ENCODE data around the gene ZNF512B. TPM values are rescaled to one million over a fixed set of nuclear protein-coding genes. Genes with fewer than 3 reads are reported as not detected.

ZNF512B gene
- polyA plus RNA-seq, 2 of the 4 experiments (the other 2 are of a cell fraction) = 2.1 to 16.8 TPM

DNA sequence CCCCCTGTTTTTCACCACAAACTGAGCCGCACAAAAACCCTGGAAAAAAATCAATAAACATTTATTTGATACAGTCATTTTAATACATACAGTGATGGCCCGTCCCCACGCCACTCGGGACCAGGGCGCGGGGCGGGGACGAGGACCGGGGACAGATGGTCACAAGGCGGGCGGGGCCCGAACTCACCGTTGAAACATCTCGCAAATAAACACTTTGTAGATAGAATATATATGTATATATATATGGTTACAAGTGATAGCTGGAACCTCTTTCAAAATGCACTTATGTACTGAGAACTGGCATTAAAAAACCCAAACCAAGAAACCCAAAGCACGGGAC is 13.1 kb downstream of the ZNF512B start:
- Histone ChIP-seq H3K4me2 (peak overlapping the region; percentile 83), H3K27ac (peak overlapping the region; percentile 76 to 94)

DNA sequence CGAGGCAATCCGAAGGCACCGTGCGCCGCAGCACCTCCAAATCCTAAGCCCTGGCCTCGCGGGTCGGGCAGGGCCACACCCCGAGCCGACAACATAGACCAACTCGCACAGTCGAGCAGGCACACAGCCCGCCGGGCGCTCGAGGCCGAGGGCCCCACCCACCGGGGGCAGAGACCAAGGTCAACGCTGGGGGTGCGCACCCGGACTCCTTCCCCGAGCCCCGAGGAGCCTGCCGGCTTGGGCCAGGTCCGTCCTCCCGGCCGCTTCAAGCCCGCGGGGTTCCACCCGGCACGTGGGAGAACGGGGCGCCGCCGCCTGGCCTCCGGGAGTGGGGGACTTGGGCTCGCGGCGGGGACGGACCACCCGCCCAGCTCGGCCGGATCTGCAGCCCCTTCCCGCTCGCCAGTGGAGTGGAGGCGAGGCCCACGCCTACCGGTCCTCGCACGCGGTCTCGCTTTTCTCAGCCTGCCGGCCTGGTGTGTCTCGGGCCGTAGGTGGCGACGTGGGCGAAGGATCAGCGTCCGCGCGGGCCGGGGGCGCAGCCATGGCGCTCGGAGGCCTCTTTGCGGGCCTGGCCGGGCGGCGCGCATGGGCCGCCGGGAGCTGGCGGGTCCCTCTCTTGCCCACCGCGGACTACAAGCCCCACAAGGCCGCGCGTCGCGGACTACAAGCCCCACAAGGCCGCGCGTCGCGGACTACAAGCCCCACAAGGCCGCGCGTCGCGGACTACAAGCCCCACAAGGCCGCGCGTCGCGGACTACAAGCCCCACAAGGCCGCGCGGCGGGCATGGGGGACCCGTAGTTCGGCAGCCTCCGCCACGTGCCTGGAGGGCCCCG is 13.7 kb downstream of the ZNF512B start, which contains the start of gene UCKL1:
Gene UCKL1, minus strand, starts transcription at position 590 of the 837 bp plus-strand sequence. Its CDS starts 44 bp downstream, at position 546.
- peak within 1 kb of the TSS; percentile 99 for H3K4me2 ChIP-seq
- ChIA-PET POLR2A (interaction anchor here (0.5 to 1.4 kb wide), 8 partner anchors 9 to 436 kb away, joined by 3 to 6 read pairs (median 5); partner anchors contain the start of genes ARFRP1, PRPF6, TPD52L2 and ZGPAT), CTCF (interaction anchor here (0.7 to 2.4 kb wide), 9 partner anchors 11 to 418 kb away, joined by 3 to 20 read pairs (median 3); partner anchors contain the start of gene PTK6)
- H3K4me3 ChIP-seq = peak within 1 kb of the TSS; percentile 84
- no peaks in the 10 kb centered on the region for H3K9me3 ChIP-seq
- ATAC-seq (peak; percentile 73 to 88), FAIRE-seq (no peak), DNase-seq (ENCODE audit: low read depth in 1 of 2, low spot score in 1 of 2) (peak; percentile 81 to 90)
- peaks cover 33% of the 10 kb centered on the region for H3K4me1 ChIP-seq
- peak within 1 kb of the TSS; percentile 96 to 98 for H3K27ac ChIP-seq
- WGBS (ENCODE audit: missing lambda C conversion rate) = under 1% methylated on average over 34 of the region's 105 CpGs
- TF ChIP-seq ZFP36 (IDR thresholded peaks at IDR 0.05; ENCODE audit: borderline replicate concordance, partially characterized antibody) = no peak
- no peak for TF ChIP-seq POLR2AphosphoS2 (conservative IDR thresholded peaks at IDR 0.05; ENCODE audit: low read length)
- TF ChIP-seq, protein P1, sequence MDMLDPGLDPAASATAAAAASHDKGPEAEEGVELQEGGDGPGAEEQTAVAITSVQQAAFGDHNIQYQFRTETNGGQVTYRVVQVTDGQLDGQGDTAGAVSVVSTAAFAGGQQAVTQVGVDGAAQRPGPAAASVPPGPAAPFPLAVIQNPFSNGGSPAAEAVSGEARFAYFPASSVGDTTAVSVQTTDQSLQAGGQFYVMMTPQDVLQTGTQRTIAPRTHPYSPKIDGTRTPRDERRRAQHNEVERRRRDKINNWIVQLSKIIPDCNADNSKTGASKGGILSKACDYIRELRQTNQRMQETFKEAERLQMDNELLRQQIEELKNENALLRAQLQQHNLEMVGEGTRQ (IDR thresholded peaks at IDR 0.05) = peak; percentile 83; the same call in 1 of the 2 replicates
- TF ChIP-seq CBX8 (IDR thresholded peaks at IDR 0.05) = no peak
- no peak for TF ChIP-seq NFE2L2 (conservative IDR thresholded peaks at IDR 0.05; ENCODE audit: low read length)
- no peak for TF ChIP-seq EHF (CRISPR knock-in tag; IDR thresholded peaks at IDR 0.05)
- TF ChIP-seq, protein P2, sequence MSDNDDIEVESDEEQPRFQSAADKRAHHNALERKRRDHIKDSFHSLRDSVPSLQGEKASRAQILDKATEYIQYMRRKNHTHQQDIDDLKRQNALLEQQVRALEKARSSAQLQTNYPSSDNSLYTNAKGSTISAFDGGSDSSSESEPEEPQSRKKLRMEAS (IDR thresholded peaks at IDR 0.05) = peak; percentile 97
- peak; percentile 81 for TF ChIP-seq PHF8 (IDR thresholded peaks at IDR 0.05; ENCODE audit: borderline replicate concordance, low read depth)
- no peak for TF ChIP-seq TP53 (CRISPR knock-in tag; IDR thresholded peaks at IDR 0.05)
- TF ChIP-seq CHD4 (IDR thresholded peaks at IDR 0.05; ENCODE audit: borderline replicate concordance) = no peak
- no peak for TF ChIP-seq CEBPB (IDR thresholded peaks at IDR 0.05)
- TF ChIP-seq, protein P3, sequence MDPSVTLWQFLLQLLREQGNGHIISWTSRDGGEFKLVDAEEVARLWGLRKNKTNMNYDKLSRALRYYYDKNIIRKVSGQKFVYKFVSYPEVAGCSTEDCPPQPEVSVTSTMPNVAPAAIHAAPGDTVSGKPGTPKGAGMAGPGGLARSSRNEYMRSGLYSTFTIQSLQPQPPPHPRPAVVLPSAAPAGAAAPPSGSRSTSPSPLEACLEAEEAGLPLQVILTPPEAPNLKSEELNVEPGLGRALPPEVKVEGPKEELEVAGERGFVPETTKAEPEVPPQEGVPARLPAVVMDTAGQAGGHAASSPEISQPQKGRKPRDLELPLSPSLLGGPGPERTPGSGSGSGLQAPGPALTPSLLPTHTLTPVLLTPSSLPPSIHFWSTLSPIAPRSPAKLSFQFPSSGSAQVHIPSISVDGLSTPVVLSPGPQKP (IDR thresholded peaks at IDR 0.05; ENCODE audit: low read depth, low read length) = no peak
- TF ChIP-seq, protein P4, sequence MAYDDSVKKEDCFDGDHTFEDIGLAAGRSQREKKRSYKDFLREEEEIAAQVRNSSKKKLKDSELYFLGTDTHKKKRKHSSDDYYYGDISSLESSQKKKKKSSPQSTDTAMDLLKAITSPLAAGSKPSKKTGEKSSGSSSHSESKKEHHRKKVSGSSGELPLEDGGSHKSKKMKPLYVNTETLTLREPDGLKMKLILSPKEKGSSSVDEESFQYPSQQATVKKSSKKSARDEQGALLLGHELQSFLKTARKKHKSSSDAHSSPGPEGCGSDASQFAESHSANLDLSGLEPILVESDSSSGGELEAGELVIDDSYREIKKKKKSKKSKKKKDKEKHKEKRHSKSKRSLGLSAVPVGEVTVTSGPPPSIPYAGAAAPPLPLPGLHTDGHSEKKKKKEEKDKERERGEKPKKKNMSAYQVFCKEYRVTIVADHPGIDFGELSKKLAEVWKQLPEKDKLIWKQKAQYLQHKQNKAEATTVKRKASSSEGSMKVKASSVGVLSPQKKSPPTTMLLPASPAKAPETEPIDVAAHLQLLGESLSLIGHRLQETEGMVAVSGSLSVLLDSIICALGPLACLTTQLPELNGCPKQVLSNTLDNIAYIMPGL (CRISPR knock-in tag; IDR thresholded peaks at IDR 0.05; ENCODE audit: borderline replicate concordance) = no peak
- TF ChIP-seq KDM1A (IDR thresholded peaks at IDR 0.05; ENCODE audit: low read depth) = no peak
- TF ChIP-seq FOSB (CRISPR knock-in tag; IDR thresholded peaks at IDR 0.05) = no peak
- TF ChIP-seq ESRRA (IDR thresholded peaks at IDR 0.05; ENCODE audit: borderline replicate concordance, low read length) = no peak
- TF ChIP-seq HOXB13 (CRISPR knock-in tag; IDR thresholded peaks at IDR 0.05; ENCODE audit: low read depth) = no peak
- TF ChIP-seq POLR2A (IDR thresholded peaks at IDR 0.05; ENCODE audit: low read length) = peak; percentile 82
- TF ChIP-seq HDAC2 (IDR thresholded peaks at IDR 0.05) = no peak
- TF ChIP-seq, protein P5, sequence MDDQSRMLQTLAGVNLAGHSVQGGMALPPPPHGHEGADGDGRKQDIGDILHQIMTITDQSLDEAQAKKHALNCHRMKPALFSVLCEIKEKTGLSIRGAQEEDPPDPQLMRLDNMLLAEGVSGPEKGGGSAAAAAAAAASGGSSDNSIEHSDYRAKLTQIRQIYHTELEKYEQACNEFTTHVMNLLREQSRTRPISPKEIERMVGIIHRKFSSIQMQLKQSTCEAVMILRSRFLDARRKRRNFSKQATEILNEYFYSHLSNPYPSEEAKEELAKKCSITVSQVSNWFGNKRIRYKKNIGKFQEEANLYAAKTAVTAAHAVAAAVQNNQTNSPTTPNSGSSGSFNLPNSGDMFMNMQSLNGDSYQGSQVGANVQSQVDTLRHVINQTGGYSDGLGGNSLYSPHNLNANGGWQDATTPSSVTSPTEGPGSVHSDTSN (IDR thresholded peaks at IDR 0.05) = 0 out of 2 replicates have a peak, but pooled peaks have one; percentile 59
- no peak for TF ChIP-seq RNF2 (IDR thresholded peaks at IDR 0.05; ENCODE audit: borderline replicate concordance, low read depth)
- no peak for TF ChIP-seq KDM5A (IDR thresholded peaks at IDR 0.05)
- TF ChIP-seq, protein P6, sequence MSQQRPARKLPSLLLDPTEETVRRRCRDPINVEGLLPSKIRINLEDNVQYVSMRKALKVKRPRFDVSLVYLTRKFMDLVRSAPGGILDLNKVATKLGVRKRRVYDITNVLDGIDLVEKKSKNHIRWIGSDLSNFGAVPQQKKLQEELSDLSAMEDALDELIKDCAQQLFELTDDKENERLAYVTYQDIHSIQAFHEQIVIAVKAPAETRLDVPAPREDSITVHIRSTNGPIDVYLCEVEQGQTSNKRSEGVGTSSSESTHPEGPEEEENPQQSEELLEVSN (IDR thresholded peaks at IDR 0.05; ENCODE audit: borderline replicate concordance, low read depth) = peak; percentile 66
- TF ChIP-seq JUN (IDR thresholded peaks at IDR 0.05) = peak in 1 of 2 experiments; percentile 74; a peak in 3 of 5 replicates
- TF ChIP-seq MAZ (IDR thresholded peaks at IDR 0.05; ENCODE audit: borderline replicate concordance, low read depth, low read length) = no peak
- TF ChIP-seq FOSL2 (IDR thresholded peaks at IDR 0.05) = no peak
- TF ChIP-seq FOSL2 (CRISPR knock-in tag; IDR thresholded peaks at IDR 0.05) = no peak
- TF ChIP-seq, protein P7, sequence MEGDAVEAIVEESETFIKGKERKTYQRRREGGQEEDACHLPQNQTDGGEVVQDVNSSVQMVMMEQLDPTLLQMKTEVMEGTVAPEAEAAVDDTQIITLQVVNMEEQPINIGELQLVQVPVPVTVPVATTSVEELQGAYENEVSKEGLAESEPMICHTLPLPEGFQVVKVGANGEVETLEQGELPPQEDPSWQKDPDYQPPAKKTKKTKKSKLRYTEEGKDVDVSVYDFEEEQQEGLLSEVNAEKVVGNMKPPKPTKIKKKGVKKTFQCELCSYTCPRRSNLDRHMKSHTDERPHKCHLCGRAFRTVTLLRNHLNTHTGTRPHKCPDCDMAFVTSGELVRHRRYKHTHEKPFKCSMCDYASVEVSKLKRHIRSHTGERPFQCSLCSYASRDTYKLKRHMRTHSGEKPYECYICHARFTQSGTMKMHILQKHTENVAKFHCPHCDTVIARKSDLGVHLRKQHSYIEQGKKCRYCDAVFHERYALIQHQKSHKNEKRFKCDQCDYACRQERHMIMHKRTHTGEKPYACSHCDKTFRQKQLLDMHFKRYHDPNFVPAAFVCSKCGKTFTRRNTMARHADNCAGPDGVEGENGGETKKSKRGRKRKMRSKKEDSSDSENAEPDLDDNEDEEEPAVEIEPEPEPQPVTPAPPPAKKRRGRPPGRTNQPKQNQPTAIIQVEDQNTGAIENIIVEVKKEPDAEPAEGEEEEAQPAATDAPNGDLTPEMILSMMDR (IDR thresholded peaks at IDR 0.05) = no peak

More for the DNA sequence above, 13.1 kb downstream of the ZNF512B start:
- peaks cover 31% of the 10 kb centered on the region for H3K4me1 ChIP-seq
- FAIRE-seq = no peak
- CTCF ChIA-PET = interaction anchor here (0.9 to 2.4 kb wide), 8 partner anchors 10 to 419 kb away, joined by 3 to 20 read pairs (median 4); partner anchors contain the start of gene PTK6
- H3K4me3 ChIP-seq = peak overlapping the region; percentile 70
- TF ChIP-seq BHLHE40 (IDR thresholded peaks at IDR 0.05; ENCODE audit: low read depth, low read length) (0 out of 2 replicates have a peak, but pooled peaks have one; percentile 34), EP300 (IDR thresholded peaks at IDR 0.05) (no peak), JUN (IDR thresholded peaks at IDR 0.05) (peak in 1 of 2 experiments; percentile 40; a peak in 1 of 5 replicates)
- WGBS (ENCODE audit: missing lambda C conversion rate) = 1% methylated on average over 14 of the region's 15 CpGs
- POLR2A ChIA-PET = interaction anchor here (0.5 to 1.4 kb wide), 11 partner anchors 10 to 436 kb away, joined by 3 to 6 read pairs (median 5); partner anchors contain the start of genes ARFRP1, PRPF6, TPD52L2 and ZGPAT
- DNase-seq (ENCODE audit: low read depth in 1 of 2, low spot score in 1 of 2) = no peak
- no peaks in the 10 kb centered on the region for H3K9me3 ChIP-seq
- ATAC-seq = peak in 1 of 2 experiments; percentile 3; a peak in 4 of 6 replicates

Data from A549 (cell line).